Activated naive CD8-positive, alpha-beta T cell (primary cell): ENCODE measurements around the gene KCNJ3.
"Not testable (repeated sequence)": the region's sequence is repeated elsewhere in the genome, so short reads cannot be mapped to it uniquely, and the experiment has no call there.

ENCODE experiments used
- H3K27ac Mint-ChIP-seq: one replicate; pipeline ENCODE4 v1.8.0; 2021; ENCODE audit warnings: mixed read lengths
- H3K27me3 Mint-ChIP-seq: one replicate; pipeline ENCODE4 v1.8.0; 2021; ENCODE audit warnings: mixed read lengths
- H3K36me3 Mint-ChIP-seq: one replicate; pipeline ENCODE4 v1.8.0; 2021; ENCODE audit warnings: mixed read lengths
- H3K4me1 Mint-ChIP-seq: one replicate; pipeline ENCODE4 v1.8.0; 2021; ENCODE audit warnings: low read depth, mixed read lengths
- H3K4me3 Mint-ChIP-seq: one replicate; pipeline ENCODE4 v1.8.0; 2021; ENCODE audit warnings: mild to moderate bottlenecking, mixed read lengths
- H3K9me3 Mint-ChIP-seq: one replicate; pipeline ENCODE4 v1.8.0; 2021; ENCODE audit warnings: low read depth, mixed read lengths

The KCNJ3 gene

GRCh38 chr2:154849482-154849881, 151.0 kb downstream of the KCNJ3 start:
- Mint-ChIP-seq H3K27ac (no peak overlapping the region), H3K4me3 (no peak overlapping the region), H3K36me3 (no peaks in the 10 kb centered on the region), H3K9me3 (no peaks in the 10 kb centered on the region), H3K27me3 (no peaks in the 10 kb centered on the region), H3K4me1 (no peaks in the 10 kb centered on the region)

DNA sequence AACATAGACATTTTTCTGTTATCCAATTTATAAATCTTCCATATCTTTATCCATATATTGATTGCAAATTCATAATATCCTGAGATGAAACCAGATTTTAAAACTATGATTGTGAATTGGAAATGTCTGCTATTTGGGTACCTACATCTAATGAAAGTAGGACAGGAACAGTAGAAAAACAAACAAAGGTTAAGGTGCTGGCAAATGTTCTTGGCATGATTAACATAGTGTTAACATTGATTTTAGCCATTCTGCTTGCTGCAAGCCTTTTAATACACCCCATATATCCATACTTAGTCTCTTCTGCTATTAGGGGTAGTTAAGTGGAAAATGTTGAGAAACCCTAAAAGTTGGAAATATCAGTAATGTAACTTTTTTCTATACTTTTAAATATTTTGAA, 152.0 kb downstream of the KCNJ3 start:
- H3K36me3 Mint-ChIP-seq, result no peaks in the 10 kb centered on the region
- no peak overlapping the region for H3K4me3 Mint-ChIP-seq
- no peaks in the 10 kb centered on the region for H3K27me3 Mint-ChIP-seq
- H3K4me1 Mint-ChIP-seq, result no peaks in the 10 kb centered on the region
- no peak overlapping the region for H3K27ac Mint-ChIP-seq
- no peaks in the 10 kb centered on the region for H3K9me3 Mint-ChIP-seq

- no peaks in the 10 kb centered on the region for H3K27me3 Mint-ChIP-seq
- no peaks in the 10 kb centered on the region for H3K36me3 Mint-ChIP-seq
- no peak overlapping the region for H3K4me3 Mint-ChIP-seq
- no peaks in the 10 kb centered on the region for H3K4me1 Mint-ChIP-seq
- no peaks in the 10 kb centered on the region for H3K9me3 Mint-ChIP-seq
- H3K27ac Mint-ChIP-seq, result no peak overlapping the region
These were observed 156.6 kb downstream of the KCNJ3 start for GRCh38 chr2:154855138-154855537.

DNA sequence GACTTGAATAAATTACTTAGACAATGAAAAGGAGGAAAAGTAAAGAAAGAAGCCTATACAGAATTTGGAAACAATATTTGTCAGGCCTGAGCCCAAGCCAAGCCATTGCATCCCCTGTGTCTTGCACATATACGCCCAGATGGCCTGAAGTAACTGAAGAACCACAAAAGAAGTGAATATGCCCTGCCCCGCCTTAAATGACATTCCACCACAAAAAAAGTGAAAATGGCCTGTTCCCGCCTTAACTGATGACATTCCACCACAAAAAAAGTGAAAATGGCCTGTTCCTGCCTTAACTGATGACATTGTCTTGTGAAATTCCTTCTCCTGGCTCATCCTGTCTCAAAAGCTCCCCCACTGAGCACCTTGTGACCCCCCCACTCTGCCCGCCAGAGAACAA, 168.7 kb downstream of the KCNJ3 start:
- H3K27ac Mint-ChIP-seq, H3K36me3 Mint-ChIP-seq, H3K4me1 Mint-ChIP-seq, H3K27me3 Mint-ChIP-seq, H3K9me3 Mint-ChIP-seq, H3K4me3 Mint-ChIP-seq: not testable (repeated sequence)

- Mint-ChIP-seq H3K36me3 (no peaks in the 10 kb centered on the region), H3K27me3 (no peaks in the 10 kb centered on the region), H3K4me1 (no peaks in the 10 kb centered on the region), H3K27ac (no peak overlapping the region), H3K4me3 (no peak overlapping the region), H3K9me3 (no peaks in the 10 kb centered on the region)
These were observed 177.5 kb downstream of the KCNJ3 start for GRCh38 chr2:154875999-154876398.

GRCh38 chr2:154882725-154883124, 184.2 kb downstream of the KCNJ3 start:
- H3K9me3 Mint-ChIP-seq, result peaks cover 13% of the 10 kb centered on the region

DNA sequence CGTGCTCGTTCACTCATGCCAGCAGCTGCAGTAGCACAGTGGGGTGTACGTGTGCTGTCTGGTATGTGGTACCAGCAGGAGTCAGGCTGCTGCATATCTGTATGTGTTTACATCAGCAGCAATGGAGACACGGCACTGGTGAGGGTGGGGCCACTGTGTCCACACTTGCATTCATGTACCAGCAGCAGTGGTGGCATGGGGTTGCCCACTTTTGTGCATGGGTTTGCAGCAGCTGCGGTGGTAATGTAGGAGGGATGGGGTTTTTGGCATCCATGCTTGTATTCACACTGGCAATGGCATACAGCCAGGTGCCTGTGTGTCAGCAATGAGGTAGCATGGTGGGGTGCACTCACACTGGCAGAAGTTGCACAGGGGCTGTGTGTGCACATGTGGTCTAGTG, 187.8 kb downstream of the KCNJ3 start:
- Mint-ChIP-seq H3K9me3 (peaks cover 18% of the 10 kb centered on the region), H3K36me3 (no peaks in the 10 kb centered on the region), H3K27ac (no peak overlapping the region), H3K27me3 (no peaks in the 10 kb centered on the region), H3K4me3 (no peak overlapping the region), H3K4me1 (no peaks in the 10 kb centered on the region)

More at GRCh38 chr2:154882725-154883124, 184.2 kb downstream of the KCNJ3 start:
- H3K36me3 Mint-ChIP-seq, result no peaks in the 10 kb centered on the region
- H3K27ac Mint-ChIP-seq, result no peak overlapping the region
- no peak overlapping the region for H3K4me3 Mint-ChIP-seq
- no peaks in the 10 kb centered on the region for H3K27me3 Mint-ChIP-seq
- no peaks in the 10 kb centered on the region for H3K4me1 Mint-ChIP-seq

GRCh38 chr2:154898269-154898668, 199.8 kb downstream of the KCNJ3 start:
- Mint-ChIP-seq H3K27me3 (no peaks in the 10 kb centered on the region), H3K4me1 (no peaks in the 10 kb centered on the region), H3K4me3 (no peak overlapping the region), H3K27ac (no peak overlapping the region), H3K36me3 (no peaks in the 10 kb centered on the region), H3K9me3 (peaks cover 4% of the 10 kb centered on the region)

GRCh38 chr2:154901063-154901462, 202.6 kb downstream of the KCNJ3 start:
- Mint-ChIP-seq H3K27ac (no peak overlapping the region), H3K9me3 (peaks cover 4% of the 10 kb centered on the region), H3K27me3 (no peaks in the 10 kb centered on the region), H3K36me3 (no peaks in the 10 kb centered on the region), H3K4me3 (no peak overlapping the region), H3K4me1 (no peaks in the 10 kb centered on the region)
